ENCODE data around the gene LTBP2.

Gene LTBP2

GRCh38 chr14:74569806-74570591, 42.0 kb downstream of the LTBP2 start:
- peak in 1 of 2 experiments; percentile 26 for DNase-seq

GRCh38 chr14:74569387-74569786, 42.6 kb downstream of the LTBP2 start:
- no peak for DNase-seq

GRCh38 chr14:74568911-74569310, 43.1 kb downstream of the LTBP2 start:
- DNase-seq = no peak

- DNase-seq = no peak
These were observed 43.7 kb downstream of the LTBP2 start for GRCh38 chr14:74568380-74568649.

GRCh38 chr14:74567646-74568379, 44.2 kb downstream of the LTBP2 start:
- DNase-seq = no peak

GRCh38 chr14:74567219-74567618, 44.8 kb downstream of the LTBP2 start:
- no peak for DNase-seq

GRCh38 chr14:74566174-74567141, 45.6 kb downstream of the LTBP2 start:
- peak in 1 of 2 experiments; percentile 37 for DNase-seq

- DNase-seq = no peak
These were observed 48.4 kb downstream of the LTBP2 start for GRCh38 chr14:74563586-74564159.

- DNase-seq = no peak
These were observed 48.8 kb downstream of the LTBP2 start for GRCh38 chr14:74563233-74563585.

- no peak for DNase-seq
These were observed 49.4 kb downstream of the LTBP2 start for GRCh38 chr14:74562515-74563232.

- DNase-seq = no peak
These were observed 53.4 kb downstream of the LTBP2 start for GRCh38 chr14:74558655-74559054.

- no peak for DNase-seq
These were observed 54.3 kb downstream of the LTBP2 start for GRCh38 chr14:74557691-74558090.

GRCh38 chr14:74555476-74556050, 56.5 kb downstream of the LTBP2 start:
- DNase-seq = no peak

GRCh38 chr14:74554742-74555362, 57.2 kb downstream of the LTBP2 start:
- no peak for DNase-seq

GRCh38 chr14:74552623-74553022, 59.4 kb downstream of the LTBP2 start:
- DNase-seq = no peak

GRCh38 chr14:74551431-74552371, 60.3 kb downstream of the LTBP2 start:
- no peak for DNase-seq

GRCh38 chr14:74551001-74551400, 61.0 kb downstream of the LTBP2 start:
- DNase-seq = no peak

- no peak for DNase-seq
These were observed 62.0 kb downstream of the LTBP2 start for GRCh38 chr14:74550071-74550470.

- no peak for DNase-seq
These were observed 62.4 kb downstream of the LTBP2 start for GRCh38 chr14:74549588-74549987.

GRCh38 chr14:74548881-74549280, 63.2 kb downstream of the LTBP2 start:
- DNase-seq = no peak
